Smooth muscle cell of the brain vasculature (primary cell): ENCODE measurements around the gene COLQ.

Source experiments
- DNase-seq: peaks from one replicate; pipeline ENCODE4 v3.0.0-alpha.2; 2012; ENCODE audit warnings: low read depth, low spot score

COLQ gene

DNA sequence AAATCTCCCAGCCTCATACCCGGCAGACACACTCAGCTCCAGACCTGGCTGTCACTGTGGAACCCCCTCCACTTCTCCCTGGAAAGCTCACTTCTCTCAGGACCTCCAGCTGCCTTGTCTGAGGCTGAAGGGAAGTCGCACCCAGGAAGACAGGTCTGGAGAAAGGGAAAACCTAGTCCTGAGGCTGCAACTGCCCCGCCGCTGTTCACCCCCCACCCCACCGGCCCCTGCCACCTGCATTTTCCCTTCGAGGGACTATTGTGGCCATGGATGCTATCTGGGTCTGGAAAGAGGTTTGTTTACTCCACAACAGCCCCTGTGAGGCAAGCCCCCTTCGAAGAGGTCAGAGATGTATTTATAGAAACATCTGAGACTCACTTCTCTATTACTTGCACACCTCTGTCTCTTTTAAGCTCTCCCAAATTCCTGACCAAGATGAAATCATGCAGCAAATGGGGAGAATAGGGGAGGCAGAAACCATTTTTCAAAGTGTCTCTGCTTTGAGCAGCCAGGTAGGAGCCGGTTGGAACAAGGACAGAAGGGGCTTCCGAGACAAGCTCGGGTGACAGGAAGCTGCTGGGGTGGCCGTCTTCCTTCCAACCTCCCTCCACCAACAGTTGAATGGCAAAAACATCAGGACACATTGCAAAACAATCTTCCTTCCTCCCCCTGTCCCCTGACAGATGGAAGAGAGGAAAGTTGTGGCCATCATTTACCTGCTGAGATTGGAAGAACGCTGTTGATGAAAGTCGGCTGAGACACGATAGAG is 518 bp downstream of the COLQ start:
- DNase-seq, result no peak

DNA sequence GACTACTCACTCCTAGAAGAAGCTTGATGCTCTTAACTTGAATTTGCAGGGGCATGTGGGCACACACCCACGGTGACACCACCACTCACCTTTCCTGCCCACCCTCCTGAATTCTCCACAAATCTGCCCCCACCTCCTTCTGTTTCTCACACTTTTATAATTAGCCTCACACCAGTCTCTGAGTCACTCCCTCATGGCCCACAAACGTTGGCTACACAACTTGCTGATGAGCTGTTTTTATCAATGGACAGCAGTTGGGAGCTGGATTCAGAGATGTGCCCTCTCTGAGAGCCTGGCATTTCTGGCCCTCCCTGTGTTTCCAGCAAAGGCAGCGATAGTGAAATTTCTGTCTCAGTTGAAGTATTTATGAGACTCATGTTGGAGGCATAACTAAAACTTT is 1.3 kb downstream of the COLQ start:
- no peak for DNase-seq

DNA sequence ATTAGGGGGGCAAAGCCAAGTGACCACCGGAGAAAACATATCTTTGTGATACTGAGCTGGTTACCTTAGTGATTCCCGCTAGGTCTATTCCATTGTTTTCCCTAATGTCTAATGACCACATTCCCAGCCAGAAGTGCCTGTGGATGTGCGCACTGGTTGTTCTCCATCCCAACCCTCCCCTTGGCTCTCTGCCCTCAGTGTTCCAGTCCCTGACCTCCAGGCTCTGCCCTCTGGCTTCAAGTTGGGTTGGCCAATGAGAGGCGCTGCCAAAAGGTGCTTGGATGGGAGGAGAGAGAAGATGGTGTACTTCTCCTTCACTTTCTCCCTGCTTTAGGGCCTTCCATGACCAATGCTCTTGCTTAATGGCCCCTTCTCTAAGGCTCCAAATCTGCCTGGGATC is 2.4 kb downstream of the COLQ start:
- no peak for DNase-seq

DNA sequence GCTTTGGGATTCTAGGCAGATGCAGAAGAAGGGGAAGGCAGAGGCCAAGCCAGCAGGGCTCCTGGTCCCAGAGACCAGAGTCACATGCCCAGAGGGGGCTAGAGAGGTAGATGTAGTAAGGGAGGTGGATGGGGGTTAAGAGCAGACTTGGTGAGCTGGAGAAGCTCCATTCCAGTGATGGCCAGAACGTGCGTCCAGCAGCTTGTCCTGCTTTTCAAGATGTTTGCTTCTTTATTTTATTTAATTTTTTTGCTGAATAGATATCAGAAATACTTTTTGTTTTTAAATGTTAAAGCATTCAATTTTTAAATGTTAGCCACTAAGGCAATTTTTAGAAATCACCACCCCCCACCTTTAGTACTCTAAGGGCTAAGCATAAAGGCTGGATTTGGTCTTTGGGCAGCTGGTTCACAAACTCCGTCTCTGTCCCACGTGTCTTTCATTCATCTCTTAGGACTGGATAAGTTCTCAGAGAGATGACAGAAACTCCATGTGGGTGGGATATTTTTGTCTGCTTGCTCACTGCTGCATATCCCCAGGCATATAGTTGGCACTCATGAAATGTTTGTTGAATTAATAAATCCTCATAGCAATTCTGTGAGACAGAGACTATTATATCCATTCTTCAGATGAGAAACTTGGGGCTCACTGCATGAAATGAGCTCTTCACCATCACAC is 6.7 kb downstream of the COLQ start:
- DNase-seq, result no peak

DNA sequence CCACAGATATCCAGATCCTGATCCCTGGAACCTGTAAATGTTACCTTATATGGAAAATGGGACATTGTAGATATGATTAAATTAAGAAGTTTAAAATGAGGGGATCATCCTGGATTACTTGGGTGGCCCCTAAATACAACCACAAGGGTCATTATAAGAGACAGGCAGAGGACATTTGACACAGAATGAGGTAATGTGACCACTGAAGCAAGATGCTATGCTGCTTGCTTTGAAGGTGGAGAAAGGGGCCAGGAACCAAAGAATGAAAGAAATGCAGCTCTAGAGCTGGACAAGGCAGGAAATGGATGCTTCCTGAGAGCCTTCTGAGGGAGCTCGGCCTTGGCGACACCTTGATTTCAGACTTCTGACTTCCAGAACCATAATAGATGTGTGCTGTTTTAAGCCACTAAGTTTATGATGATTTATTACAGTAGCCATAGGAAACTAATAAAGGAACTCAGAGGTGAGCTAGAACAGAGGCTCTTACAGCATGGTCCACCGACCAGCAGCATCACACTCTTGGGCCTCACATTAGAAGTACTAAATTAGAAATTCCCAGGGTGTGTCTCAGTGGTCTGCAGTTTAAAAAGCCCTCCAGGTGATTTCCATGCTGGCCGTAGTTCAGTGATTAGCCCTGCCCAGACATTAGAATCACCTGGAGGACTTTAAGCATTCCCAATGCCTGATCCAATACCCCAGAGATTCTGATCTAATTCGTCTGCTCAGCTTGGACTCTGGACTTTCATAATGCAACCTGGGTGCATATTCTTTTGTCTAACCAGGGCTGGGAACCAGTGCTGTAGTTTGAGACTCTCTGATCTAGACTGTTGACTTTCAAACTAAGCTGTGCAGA is 7.5 kb downstream of the COLQ start:
- no peak for DNase-seq

DNA sequence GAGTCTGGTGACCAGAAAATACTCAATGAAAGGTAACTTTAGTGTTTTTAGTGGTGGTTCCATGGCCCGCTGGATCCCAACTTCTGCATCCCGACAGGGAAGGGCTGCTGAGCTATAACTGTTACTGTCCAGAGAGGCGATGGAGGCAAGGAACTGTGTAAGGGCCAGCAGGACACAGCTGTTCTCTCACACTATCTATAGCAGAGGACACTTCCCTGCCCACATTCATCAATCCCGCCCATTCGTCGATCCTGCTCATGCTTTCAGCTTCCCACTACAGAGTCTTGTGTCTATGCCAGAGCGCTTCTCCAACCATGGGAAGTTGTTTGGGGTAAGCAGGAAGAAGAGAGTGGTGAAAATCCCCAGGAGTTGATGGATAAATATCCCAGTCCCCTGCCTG is 8.4 kb downstream of the COLQ start:
- no peak for DNase-seq

DNA sequence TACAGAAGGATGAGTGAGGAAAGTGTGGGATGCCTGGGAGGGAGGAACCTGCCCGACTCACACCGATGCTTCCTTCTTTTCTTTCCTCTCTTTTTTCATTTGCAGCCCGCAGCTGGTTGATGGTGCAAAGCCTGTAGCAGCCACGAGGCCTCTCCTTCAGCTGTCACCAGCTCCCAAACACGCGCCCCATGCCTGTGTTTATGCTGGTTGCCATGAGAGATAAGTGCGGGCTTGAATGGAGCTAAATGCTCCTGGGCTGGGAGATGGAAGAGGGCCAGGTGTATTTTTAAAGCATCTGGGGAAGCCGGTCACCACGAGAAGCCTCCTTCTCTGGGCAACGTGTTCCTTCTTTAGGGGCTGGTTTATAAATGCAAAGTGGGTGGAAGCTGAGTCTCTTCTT is 9.3 kb downstream of the COLQ start:
- DNase-seq, result no peak

DNA sequence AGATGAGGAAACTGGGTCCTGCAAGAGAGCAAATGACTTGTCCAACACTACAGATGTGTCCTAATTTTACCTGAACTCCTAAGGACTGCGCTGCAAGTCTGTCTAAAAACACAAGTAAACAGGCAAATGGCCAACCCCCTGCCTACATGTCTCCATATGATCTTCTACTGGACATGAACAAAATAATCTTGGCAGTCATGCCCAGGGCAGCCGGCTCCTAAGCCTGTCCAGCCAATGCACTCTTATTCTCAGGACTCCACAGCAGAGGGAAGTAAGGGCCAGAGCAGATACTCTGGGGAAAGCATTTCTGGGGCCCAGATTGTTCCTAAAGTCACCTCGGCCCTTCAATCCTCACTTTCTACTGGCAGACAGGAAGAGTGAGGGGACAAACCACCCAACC is 10.3 kb downstream of the COLQ start:
- no peak for DNase-seq

DNA sequence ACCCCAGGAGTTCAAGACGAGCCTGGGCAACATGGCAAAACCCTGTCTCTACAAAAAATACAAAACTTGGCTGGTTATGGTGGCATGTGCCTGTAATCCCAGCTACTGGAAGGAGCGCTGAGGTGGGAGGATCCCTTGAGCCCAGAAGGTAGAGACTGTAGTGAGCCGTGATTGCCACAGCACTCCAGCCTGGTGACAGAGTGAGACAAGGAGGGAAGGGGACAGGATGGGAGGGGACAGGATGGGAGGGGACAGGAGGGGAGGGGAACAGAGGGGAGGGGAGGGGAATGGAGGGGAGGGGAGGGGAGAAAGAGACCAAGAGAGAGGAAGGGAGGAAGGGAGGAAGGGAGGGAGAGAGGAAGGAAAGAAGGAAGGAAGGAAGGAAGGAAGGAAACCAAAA is 11.0 kb downstream of the COLQ start:
- DNase-seq, result no peak

DNA sequence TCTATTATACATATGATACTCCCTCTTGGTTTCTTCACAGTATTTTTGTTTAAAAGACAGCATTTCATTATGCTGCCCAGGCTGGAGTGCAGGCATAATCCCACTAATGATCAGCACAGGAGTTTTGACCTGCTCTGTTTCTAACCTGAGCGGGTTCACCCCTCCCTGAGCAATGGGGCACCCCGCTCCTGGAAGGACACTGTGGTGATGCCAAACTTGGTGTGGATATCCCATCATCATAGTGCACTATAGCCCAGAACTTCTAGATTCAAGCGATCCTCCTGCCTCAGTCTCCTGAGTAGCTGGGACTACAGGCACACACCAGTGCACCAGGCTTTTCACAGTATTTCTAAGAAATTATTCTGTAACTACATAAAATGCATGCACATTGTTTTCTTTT is 14.9 kb downstream of the COLQ start:
- DNase-seq, result no peak

DNA sequence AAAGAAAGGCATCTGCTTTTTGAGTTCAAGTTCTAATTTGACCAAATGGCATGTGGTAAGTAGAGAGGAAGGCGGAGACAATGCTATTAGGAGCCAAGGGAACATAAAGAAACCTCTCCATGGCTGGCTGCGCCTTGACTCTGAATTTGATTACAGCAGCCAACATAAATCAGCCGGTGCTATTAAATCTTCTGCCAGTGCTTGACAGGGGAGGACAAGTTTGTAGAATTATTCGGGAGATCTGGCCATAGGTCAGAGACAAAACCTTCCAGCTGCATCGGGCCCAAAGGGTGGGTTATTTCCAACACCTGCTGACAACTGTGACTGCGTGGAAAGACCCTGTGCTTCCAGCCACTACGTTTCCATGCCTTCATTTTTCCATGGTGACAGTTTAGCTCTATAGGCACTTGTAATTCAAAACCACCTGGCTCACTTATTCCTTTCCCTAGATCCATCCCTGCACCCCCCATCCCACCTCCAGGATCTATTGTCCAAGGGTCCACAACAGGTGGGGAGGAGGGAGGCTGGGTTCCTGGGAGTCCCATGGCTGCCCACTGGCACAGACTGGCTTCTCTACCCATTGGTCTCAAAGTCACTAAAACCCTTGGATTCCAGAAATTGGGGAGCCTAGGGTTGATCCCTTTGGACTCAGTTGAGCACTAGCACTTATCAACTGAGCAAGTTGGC is 15.9 kb downstream of the COLQ start:
- no peak for DNase-seq

DNA sequence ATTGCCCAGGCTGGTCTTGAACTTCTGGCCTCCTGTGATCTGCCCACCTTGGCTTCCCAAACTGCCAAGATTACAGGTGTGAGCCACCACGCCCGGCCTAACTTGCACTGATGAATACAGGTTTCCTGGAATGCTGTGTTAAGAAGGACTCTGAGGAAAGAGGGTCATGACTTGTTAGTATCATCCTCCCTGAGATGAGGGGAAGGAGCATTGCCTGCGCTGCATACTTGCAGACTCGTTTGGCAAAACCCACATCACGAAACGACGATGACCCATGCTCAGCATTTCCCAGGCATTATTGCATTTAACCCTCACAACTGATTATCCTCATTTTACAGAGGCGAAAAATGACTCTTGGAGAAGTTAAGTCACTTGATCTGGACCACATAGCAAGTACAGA is 18.9 kb downstream of the COLQ start:
- no peak for DNase-seq

DNA sequence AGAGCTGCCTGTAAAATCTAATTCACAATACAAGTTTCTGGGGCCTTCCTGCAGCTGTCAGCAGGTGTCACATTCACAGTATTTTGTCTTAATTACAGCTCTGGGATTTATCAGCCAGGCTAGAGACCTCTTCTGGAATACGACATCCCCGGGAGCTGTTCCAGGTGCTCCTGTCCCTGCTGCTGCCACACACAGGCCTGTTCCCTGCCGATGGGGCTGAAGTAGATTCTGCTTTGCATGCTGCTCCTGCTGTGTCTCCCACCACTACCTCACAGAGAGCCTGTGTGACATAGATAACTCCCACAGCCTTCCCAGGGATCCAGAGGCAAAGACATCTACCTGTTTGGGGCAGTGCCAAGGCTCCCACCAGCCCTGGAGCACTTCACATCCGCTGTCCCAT is 20.4 kb downstream of the COLQ start:
- no peak for DNase-seq

DNA sequence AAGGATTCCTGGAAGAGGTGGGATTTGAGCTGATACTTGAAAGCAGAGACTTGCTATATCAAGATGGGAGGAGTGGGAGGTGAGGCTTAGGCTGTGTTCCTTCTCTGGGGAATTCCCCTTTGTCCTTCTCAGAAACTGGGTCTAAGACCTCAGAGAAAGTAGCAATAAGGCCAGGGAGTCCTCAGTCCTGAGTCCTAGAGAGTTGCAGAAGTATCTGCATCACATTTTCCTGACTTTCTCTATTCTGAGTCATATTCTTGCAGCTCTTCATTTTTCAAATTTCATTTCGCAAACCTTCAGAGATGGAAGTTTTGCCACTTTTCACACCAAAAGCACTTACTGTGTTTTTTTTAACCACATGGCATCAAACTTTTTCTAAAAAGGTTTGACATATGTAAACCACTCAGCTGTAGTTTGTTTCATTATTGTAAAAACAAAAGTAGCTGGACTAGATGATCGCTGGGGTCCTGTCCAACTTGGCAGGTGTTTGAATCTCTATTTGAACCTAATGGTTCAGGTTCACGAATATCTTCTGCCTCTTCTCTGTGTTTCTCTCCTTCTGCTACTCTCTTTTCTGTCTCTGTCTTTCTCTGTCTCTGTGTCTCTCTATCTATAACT is 21.3 kb downstream of the COLQ start:
- DNase-seq, result no peak

DNA sequence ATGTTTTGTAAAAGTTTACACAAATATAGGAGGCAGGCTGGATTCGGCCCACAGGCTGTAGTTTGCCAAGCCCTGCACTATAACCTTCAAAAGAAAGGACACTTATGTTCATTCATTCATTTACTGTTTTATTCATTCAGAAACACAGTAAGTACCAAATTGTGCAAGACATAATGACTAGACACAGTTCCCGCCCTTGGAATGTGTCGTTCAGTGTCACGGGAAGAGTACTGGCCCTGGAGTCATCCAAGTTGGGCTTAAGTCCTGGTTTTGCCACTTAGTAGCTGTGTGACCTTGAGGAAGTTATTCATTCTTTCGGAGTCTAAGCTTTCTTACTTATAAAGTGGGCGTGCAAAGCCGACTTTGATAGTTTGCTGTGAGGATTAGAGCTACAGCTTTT is 22.0 kb downstream of the COLQ start:
- no peak for DNase-seq

DNA sequence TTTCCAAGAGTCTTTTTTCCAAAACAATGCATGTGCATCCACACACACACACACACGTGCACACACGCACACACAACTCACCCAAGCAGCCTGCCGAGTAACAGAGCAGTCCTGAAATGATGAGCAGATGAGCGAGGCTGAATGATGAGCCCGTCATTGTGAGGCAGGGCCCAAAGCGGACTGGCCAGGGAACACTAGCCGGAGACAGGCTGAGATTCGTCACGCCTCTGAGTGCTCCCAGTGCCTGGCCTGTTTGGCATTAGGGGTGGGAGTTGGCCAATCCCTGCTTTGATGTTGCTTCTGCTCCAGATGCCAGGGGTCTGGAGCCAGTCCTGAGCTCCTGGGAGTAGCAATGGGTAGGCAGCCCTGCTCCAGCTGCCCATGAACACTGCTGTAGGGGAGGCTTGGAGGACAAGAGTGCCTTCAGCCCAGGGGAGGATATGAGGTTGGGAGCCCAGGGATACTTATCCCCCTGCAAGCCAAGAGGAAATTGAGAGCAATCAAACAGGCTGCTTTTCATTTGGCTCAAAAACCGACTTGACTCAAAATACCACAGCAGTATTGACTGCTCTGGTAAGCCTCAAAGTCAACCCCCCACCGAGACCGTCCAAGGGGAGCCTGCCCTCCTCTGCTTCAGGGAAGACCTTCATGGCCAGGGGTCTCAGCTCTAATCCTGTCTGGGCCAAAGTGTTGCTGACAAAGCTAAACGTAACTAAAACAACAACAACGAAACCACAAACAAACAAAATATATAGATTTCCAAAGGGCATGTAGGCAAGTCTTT is 22.9 kb downstream of the COLQ start:
- no peak for DNase-seq

DNA sequence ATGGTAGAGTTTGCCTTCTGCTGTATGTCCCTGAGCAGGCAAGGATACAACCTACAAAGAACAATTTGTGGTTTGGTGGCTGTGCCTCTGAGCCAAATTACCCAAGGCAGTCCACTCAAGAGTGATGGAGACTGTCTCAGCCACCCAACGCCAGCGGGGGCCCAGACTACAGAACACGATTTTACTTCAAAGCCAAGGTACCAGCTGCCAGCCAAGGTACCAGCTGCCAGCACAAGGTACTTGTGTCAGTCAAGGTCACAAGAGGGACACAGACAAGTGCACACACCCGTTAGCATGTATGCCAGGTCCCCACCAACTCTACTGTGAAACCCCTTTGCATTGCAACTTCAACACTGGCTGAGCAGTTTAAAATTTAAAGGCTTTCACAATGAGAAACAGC is 23.5 kb downstream of the COLQ start:
- no peak for DNase-seq

DNA sequence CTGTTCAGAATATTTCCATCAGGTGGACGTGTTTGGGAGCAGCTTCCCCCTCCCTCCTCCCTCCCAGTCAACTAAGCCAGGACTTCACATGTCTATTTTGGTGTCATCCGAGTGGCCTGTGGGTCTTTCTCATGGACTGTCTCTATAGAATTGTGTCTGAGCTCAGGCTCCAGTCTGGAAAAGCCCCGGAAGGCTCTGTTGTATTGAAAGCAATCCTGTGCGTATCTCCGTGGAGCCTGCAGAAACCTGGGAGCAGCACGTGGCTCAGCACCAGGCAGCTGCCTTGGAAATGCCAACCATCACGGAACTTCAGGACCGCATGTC is 25.2 kb downstream of the COLQ start:
- no peak for DNase-seq

DNA sequence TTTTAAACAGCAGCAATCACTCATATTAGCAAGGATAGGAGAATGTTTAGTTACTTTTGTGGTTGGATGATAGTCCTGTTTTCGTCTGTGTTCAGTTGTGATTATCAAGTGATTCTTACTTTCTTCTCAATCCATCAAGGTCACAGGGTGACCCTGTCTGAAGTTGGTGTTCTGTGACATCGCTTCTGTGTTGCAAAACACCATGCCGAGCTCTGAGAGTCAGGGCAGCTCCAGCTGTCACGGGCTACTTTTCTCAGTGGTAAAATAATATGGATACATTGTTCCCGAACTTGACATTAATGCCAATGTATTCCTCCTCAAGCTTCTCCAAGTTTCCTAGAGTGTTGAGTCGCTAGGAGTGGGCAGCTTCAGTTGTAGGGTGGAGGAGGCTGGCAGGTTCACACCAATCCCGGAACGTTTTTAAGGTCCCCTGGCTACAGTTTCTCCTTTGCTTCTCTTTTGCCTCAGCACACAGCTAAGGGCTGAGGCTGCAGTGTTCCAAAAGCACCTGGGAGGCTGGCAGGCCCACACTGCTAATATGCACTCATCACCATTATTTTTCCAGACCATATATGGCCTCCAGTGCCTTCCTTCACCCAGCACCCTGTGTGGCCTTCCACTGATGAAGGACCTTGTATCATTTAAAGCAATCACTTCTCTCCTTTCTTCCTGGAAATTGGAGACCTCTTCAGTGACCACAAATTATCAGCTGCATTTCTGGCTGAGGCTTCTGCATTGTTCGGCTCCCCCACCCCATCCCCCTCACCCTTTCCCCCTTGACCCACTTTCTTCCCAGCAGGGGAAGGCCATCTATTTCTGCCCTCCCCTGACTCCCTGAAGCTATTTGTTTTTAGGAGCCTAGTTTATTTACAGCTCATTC is 25.8 kb downstream of the COLQ start:
- no peak for DNase-seq

DNA sequence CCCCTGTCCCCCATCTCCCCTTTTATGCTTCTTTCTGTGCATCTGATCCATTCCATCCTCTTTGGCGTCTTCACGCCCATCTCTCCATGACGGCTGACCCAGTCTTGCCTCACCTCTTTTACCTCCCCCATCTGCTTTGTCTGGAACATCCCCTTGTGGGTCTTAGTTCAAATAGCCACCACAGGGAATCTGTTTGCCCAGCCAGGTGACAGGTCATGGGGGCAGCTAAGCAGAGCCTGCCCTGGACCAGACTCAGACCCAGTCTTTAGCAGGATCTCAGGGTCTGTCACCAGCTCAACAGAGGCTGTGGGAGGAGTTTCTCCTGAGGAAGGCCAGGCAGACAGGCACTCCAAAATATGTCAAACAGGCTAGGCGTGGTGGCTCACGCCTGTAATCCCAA is 28.1 kb downstream of the COLQ start:
- DNase-seq, result no peak
